GM23248 (cell line): ENCODE data around the gene PPP2R1A.

Experiments
- EZH2 ChIP-seq: fragments of 200-600 bp; sonication (generic); IDR thresholded peaks from 2 replicates; pipeline ENCODE4 v1.6.1; 2018; ENCODE audit warnings: antibody characterized with exemption, mild to moderate bottlenecking; ENCODE audit not compliant: insufficient read depth, poor library complexity, severe bottlenecking
- EZH2phosphoT487 ChIP-seq: fragments of 200-600 bp; sonication (generic); IDR thresholded peaks from 2 replicates; pipeline ENCODE4 v1.6.1; 2018; ENCODE audit warnings: antibody characterized with exemption, moderate library complexity, mild to moderate bottlenecking, low read depth; ENCODE audit not compliant: insufficient read depth

DNA sequence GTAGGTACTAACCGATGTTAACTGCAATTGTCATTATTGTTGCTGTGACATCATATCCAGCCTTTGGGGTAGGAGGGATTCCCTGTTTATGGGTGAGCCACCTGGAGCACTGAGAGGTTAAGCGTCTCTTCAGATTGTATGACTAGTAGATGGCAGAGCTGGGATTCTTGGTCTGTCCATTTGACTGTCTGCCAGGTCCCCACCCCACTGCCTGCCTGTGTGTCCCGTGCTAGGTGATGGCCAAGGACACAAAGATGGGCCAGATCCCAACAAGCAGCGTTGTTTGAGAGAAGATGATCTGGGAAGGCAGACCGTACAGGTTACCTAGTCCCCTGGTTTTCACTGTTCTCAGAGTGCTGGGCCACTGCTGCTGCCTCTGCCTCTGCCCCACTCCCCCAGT lies 16.6 kb downstream of the PPP2R1A start:
- no peak for TF ChIP-seq EZH2
- TF ChIP-seq EZH2phosphoT487 = no peak
